Glutamatergic neuron (in vitro differentiated cells): Measurements from ENCODE around the gene IDUA. TPM values are rescaled to one million over a fixed set of nuclear protein-coding genes. Genes with fewer than 3 reads are reported as not detected.

Experiments used
- DNase-seq: peaks from one replicate; pipeline ENCODE4 v3.0.0; 2022
- H3K27ac Mint-ChIP-seq: one replicate; pipeline ENCODE4 v1.8.0; 2020; ENCODE audit warnings: mild to moderate bottlenecking, mixed read lengths, inconsistent platforms; ENCODE audit not compliant: unreplicated experiment
- H3K27me3 Mint-ChIP-seq: one replicate; pipeline ENCODE4 v1.8.0; 2020; ENCODE audit warnings: mild to moderate bottlenecking, moderate library complexity, mixed read lengths, inconsistent platforms; ENCODE audit not compliant: unreplicated experiment
- H3K36me3 Mint-ChIP-seq: one replicate; pipeline ENCODE4 v1.8.0; 2020; ENCODE audit warnings: mild to moderate bottlenecking, mixed read lengths, inconsistent platforms; ENCODE audit not compliant: unreplicated experiment
- H3K4me1 Mint-ChIP-seq: one replicate; pipeline ENCODE4 v1.8.0; 2020; ENCODE audit warnings: mild to moderate bottlenecking, low read depth, mixed read lengths, inconsistent platforms; ENCODE audit not compliant: unreplicated experiment
- H3K4me3 Mint-ChIP-seq: one replicate; pipeline ENCODE4 v1.8.0; 2020; ENCODE audit warnings: mild to moderate bottlenecking, mixed read lengths, inconsistent platforms; ENCODE audit not compliant: unreplicated experiment
- H3K9me3 Mint-ChIP-seq: one replicate; pipeline ENCODE4 v1.8.0; 2020; ENCODE audit warnings: mild to moderate bottlenecking, moderate library complexity, mixed read lengths, inconsistent platforms; ENCODE audit not compliant: unreplicated experiment
- total RNA-seq: library from RNA; stranded (reverse); fragmentation: NEBNext Ultra II Directional; extraction: Animal tissue kit (Norgen Biotek cat#: 25700); gene quantifications from one replicate; pipeline ENCODE4 v1.2.1, GENCODE V29; 2021; ENCODE audit not compliant: unreplicated experiment
- TF ChIP-seq, protein P1 (sequence below): fragments of 200-600 bp; sonication (generic); IDR thresholded peaks from one replicate; pipeline ENCODE4 v1.5.0; 2021; ENCODE audit not compliant: partially characterized antibody, unreplicated experiment

IDUA gene
- total RNA-seq, 1 donor from 2014 or later: 20.3 TPM

DNA sequence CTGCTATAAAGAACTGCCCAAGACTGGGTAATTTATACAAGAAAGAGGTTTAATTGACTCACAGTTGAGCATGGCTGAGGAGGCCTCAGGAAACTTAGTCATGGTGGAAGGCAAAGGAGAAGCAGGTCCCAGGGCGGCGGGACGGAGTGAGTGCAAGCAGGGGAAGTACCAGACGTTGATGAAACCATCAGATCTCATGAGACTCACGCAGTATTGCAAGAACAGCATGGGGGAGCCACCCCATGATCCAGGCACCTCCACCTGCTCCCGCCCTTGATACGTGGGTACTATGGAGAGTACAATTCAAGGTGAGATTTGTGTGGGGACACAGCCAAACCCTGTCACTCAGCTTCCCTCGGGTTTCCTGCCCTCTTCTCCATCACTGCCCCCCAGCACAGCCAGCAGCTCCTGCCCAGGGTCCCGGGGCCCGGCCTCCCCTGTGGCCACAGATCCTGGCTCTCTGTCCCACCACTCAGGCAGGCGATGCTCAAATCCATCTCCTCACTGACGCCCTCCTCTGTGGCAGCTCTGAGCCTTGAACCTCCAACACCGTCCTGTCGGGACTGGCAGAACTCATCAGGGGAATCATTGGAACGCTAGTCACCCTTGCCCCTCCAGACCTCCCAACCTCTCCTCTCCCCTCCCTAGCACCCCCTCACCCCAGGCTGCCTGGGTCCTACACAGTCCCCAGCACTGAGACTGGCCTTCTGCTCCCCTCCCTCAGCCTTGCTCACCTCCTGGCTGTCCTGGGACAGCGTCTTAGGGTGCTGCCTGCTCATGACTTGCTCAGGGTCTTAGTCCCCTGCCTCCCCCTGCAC is 62.1 kb downstream of the IDUA start:
- no peak for DNase-seq
- Mint-ChIP-seq H3K36me3 (peaks cover 9% of the 10 kb centered on the region), H3K4me1 (no peaks in the 10 kb centered on the region), H3K27me3 (peaks cover 16% of the 10 kb centered on the region), H3K4me3 (no peak overlapping the region), H3K27ac (no peak overlapping the region), H3K9me3 (peaks cover 7% of the 10 kb centered on the region)
- TF ChIP-seq, protein P1, sequence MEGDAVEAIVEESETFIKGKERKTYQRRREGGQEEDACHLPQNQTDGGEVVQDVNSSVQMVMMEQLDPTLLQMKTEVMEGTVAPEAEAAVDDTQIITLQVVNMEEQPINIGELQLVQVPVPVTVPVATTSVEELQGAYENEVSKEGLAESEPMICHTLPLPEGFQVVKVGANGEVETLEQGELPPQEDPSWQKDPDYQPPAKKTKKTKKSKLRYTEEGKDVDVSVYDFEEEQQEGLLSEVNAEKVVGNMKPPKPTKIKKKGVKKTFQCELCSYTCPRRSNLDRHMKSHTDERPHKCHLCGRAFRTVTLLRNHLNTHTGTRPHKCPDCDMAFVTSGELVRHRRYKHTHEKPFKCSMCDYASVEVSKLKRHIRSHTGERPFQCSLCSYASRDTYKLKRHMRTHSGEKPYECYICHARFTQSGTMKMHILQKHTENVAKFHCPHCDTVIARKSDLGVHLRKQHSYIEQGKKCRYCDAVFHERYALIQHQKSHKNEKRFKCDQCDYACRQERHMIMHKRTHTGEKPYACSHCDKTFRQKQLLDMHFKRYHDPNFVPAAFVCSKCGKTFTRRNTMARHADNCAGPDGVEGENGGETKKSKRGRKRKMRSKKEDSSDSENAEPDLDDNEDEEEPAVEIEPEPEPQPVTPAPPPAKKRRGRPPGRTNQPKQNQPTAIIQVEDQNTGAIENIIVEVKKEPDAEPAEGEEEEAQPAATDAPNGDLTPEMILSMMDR: no peak

DNA sequence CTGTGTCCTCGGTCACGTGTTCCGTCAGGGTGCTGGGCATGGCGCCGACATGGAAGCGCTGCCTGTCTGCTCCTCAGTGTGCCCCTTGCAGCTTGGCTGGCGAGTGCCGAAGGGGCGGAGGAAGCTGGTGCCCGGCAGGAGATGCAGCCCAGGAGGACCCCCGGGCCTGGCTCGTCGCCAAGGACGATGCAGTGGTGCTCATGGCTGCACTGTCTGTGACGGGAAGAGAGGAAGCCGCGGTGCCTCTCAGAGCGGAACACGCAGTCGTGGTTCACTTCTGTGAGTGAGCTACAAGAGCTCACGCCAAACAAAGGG is 62.7 kb downstream of the IDUA start:
- no peak overlapping the region for H3K27ac Mint-ChIP-seq
- TF ChIP-seq, protein P1: no peak
- DNase-seq: no peak
- H3K27me3 Mint-ChIP-seq: peaks cover 16% of the 10 kb centered on the region
- H3K36me3 Mint-ChIP-seq: peaks cover 9% of the 10 kb centered on the region
- peaks cover 7% of the 10 kb centered on the region for H3K9me3 Mint-ChIP-seq
- no peaks in the 10 kb centered on the region for H3K4me1 Mint-ChIP-seq
- H3K4me3 Mint-ChIP-seq: no peak overlapping the region

DNA sequence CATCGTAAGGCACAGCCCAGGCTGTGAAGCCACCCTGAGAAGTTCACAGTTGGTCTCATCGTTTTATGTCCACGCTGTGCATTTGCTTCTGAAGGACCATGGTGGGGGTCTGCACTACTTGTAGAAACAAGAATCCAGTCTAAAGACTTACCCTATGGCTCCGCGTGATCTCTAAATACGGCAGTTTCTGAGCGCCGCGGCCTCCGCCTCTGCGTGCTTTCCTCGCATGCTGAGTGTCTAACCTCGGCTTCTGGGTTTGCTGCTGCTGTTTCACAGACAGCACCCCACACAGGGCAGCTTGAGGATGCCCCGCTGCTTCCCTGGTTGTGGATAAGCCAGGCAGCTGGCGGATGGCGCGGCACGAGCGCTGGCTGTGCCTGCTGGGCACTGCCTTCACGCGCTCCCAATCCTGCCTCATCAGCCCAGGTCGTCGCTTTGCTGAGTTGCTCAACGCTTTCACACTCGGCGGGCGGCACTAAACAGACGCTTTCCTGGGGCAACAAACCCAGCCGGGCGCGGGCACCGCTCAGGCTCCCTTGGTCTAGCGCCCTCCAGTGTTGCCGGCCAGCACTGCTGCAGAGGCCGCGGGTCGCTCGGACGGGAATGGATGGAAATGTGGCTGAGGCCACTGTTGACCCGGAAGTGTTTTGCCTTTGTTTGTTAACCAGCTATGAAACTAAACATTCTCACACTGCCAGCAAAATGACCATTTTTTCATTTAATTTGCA is 63.8 kb downstream of the IDUA start:
- peaks cover 9% of the 10 kb centered on the region for H3K36me3 Mint-ChIP-seq
- H3K4me3 Mint-ChIP-seq: no peak overlapping the region
- H3K9me3 Mint-ChIP-seq: peaks cover 7% of the 10 kb centered on the region
- no peaks in the 10 kb centered on the region for H3K4me1 Mint-ChIP-seq
- TF ChIP-seq, protein P1: no peak
- peaks cover 16% of the 10 kb centered on the region for H3K27me3 Mint-ChIP-seq
- H3K27ac Mint-ChIP-seq: no peak overlapping the region
- DNase-seq: no peak

DNA sequence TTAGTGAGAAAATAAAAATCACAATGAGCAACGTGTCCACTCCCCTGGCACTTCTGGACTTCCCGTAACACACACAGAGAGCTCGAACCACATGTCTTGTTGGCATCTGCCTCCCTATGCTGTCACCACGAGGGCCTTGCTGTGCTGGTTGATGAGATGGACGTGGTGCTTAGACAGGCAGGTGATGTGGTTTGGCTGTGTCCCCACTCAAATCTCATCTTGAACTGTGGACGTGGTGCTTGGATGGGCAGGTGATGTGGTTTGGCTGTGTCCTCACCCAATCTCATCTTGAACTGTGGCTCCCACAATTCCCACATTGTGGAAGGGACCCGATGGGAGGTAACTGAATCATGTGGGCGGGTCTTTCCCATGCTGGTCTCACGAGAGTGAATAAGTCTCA is 64.6 kb downstream of the IDUA start:
- H3K9me3 Mint-ChIP-seq: peaks cover 11% of the 10 kb centered on the region
- no peak for DNase-seq
- H3K27me3 Mint-ChIP-seq: peaks cover 19% of the 10 kb centered on the region

More for the DNA sequence above, 64.6 kb downstream of the IDUA start:
- peaks cover 9% of the 10 kb centered on the region for H3K36me3 Mint-ChIP-seq
- H3K27ac Mint-ChIP-seq: no peak overlapping the region
- peaks cover 5% of the 10 kb centered on the region for H3K4me1 Mint-ChIP-seq
- TF ChIP-seq, protein P1: no peak
- H3K4me3 Mint-ChIP-seq: no peak overlapping the region
